MM.1S (cell line): ENCODE results near the gene UBLCP1.

Source experiments
- DNase-seq: peaks from one replicate; pipeline ENCODE4 v3.0.0-alpha.2; 2015
- H2AFZ ChIP-seq: fragments of 300-600 bp; sonication (generic); 2 replicates; pipeline ENCODE4 v1.6.0; 2016; ENCODE audit warnings: antibody characterized with exemption, low read length
- H3F3A ChIP-seq: fragments of 300-600 bp; sonication (generic); 2 replicates; pipeline ENCODE4 v1.6.1; 2016; ENCODE audit warnings: mild to moderate bottlenecking, antibody characterized with exemption, low read length, moderate library complexity, mixed read lengths; ENCODE audit not compliant: insufficient read depth
- H3K27ac ChIP-seq: fragments of 300-600 bp; sonication (generic); 2 replicates; pipeline ENCODE4 v1.5.1; 2016; ENCODE audit warnings: mild to moderate bottlenecking, low read length
- H3K27me3 ChIP-seq: fragments of 300-600 bp; sonication (generic); replicated peaks from 2 replicates; pipeline ENCODE4 v1.6.0; 2016; ENCODE audit warnings: low read length; ENCODE audit not compliant: insufficient read depth
- H3K36me3 ChIP-seq: fragments of 300-600 bp; sonication (generic); replicated peaks from 2 replicates; pipeline ENCODE4 v1.6.1; 2016; ENCODE audit warnings: mild to moderate bottlenecking, low read length, mixed read lengths; ENCODE audit not compliant: insufficient read depth
- H3K4me1 ChIP-seq: fragments of 300-600 bp; sonication (generic); 2 replicates; pipeline ENCODE4 v1.6.1; 2016; ENCODE audit warnings: low read length, mixed read lengths
- H3K4me2 ChIP-seq: fragments of 300-600 bp; sonication (generic); 2 replicates; pipeline ENCODE4 v1.6.0; 2016; ENCODE audit warnings: low read depth, low read length
- H3K4me3 ChIP-seq: fragments of 300-600 bp; sonication (generic); 2 replicates; pipeline ENCODE4 v1.5.1; 2016; ENCODE audit warnings: low read length, mixed read lengths
- H3K79me2 ChIP-seq: fragments of 300-600 bp; sonication (generic); 2 replicates; pipeline ENCODE4 v1.6.1; 2016; ENCODE audit warnings: mixed run types, low read length, mixed read lengths
- H3K9ac ChIP-seq: fragments of 300-600 bp; sonication (generic); 2 replicates; pipeline ENCODE4 v1.6.1; 2016; ENCODE audit warnings: low read length, mixed read lengths
- H3K9me2 ChIP-seq: fragments of 300-600 bp; sonication (generic); replicated peaks from 2 replicates; pipeline ENCODE4 v1.6.1; 2016; ENCODE audit warnings: mild to moderate bottlenecking, low read length, mixed read lengths; ENCODE audit not compliant: insufficient read depth
- H3K9me3 ChIP-seq: fragments of 300-600 bp; sonication (generic); replicated peaks from 2 replicates; pipeline ENCODE4 v1.6.1; 2016; ENCODE audit warnings: mild to moderate bottlenecking, low read length, mixed read lengths; ENCODE audit not compliant: insufficient read depth
- H4K20me1 ChIP-seq: fragments of 300-600 bp; sonication (generic); 2 replicates; pipeline ENCODE4 v1.6.1; 2016; ENCODE audit warnings: mild to moderate bottlenecking, low read length, moderate library complexity, mixed read lengths; ENCODE audit not compliant: insufficient read depth
- EZH2 ChIP-seq: fragments of 300-600 bp; sonication (generic); optimal IDR thresholded peaks from 2 replicates; pipeline ENCODE3; 2017; ENCODE audit warnings: low read depth, mild to moderate bottlenecking, antibody characterized with exemption, low read length, mixed read lengths
- EZH2phosphoT487 ChIP-seq: fragments of 300-600 bp; sonication (generic); IDR thresholded peaks from 2 replicates; pipeline ENCODE4 v1.6.1; 2018; ENCODE audit warnings: antibody characterized with exemption, low read length
- TF ChIP-seq, protein P1 (sequence below): fragments of 300-600 bp; sonication (generic); IDR thresholded peaks from 2 replicates; pipeline ENCODE4 v1.5.1; 2016; ENCODE audit warnings: antibody characterized with exemption, low read length, mixed read lengths

UBLCP1 gene

DNA sequence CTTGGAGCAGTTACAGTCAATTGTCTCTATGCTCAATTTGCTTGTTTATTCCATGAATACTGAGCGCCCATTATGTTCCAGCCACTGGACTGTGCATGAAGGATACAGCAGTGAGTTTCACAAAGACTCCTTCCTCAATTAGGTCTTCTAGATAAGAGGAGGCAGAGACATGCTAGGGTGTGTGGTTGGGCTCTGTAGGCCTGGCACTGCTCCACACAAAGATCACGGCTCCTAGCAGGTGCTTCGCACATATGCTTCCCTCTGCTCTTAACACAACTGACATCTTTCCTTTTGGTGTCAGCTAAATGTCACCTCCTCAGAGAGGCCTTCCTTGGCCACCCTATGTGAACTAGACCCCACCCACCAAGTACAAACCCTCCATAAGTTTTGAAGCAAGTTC, 56.3 kb downstream of the UBLCP1 start:
- Histone ChIP-seq H3K9me2 (no peaks in the 10 kb centered on the region), H2AFZ (no peak overlapping the region), H3K27me3 (no peaks in the 10 kb centered on the region), H3K79me2 (no peaks in the 10 kb centered on the region), H3K4me2 (no peak overlapping the region), H3K9me3 (no peaks in the 10 kb centered on the region), H3F3A (no peaks in the 10 kb centered on the region), H3K9ac (no peak overlapping the region), H3K36me3 (no peaks in the 10 kb centered on the region), H3K4me1 (no peaks in the 10 kb centered on the region), H3K27ac (no peak overlapping the region), H4K20me1 (no peaks in the 10 kb centered on the region), H3K4me3 (no peak overlapping the region)
- no peak for DNase-seq
- TF ChIP-seq, protein P1, sequence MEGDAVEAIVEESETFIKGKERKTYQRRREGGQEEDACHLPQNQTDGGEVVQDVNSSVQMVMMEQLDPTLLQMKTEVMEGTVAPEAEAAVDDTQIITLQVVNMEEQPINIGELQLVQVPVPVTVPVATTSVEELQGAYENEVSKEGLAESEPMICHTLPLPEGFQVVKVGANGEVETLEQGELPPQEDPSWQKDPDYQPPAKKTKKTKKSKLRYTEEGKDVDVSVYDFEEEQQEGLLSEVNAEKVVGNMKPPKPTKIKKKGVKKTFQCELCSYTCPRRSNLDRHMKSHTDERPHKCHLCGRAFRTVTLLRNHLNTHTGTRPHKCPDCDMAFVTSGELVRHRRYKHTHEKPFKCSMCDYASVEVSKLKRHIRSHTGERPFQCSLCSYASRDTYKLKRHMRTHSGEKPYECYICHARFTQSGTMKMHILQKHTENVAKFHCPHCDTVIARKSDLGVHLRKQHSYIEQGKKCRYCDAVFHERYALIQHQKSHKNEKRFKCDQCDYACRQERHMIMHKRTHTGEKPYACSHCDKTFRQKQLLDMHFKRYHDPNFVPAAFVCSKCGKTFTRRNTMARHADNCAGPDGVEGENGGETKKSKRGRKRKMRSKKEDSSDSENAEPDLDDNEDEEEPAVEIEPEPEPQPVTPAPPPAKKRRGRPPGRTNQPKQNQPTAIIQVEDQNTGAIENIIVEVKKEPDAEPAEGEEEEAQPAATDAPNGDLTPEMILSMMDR: no peak
- no peak for TF ChIP-seq EZH2
- no peak for TF ChIP-seq EZH2phosphoT487

DNA sequence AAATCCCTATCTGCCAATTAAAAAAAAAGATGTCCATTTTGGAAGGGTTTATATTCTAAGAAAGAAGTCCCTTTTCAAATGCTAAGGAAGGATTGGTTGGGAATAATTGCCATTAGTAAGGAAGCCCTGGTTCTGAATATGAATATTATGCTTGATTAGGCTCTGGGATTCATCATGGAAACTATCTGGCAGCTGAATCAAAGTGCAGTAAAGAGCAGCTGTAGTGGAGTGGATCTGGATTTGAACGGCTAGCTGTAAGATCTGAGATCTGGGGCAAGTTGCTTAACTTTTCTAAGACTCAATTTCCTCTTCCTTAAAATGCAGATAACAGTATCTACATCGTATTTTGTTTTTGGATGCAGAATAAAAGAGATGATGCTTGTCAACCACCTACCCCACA, 56.7 kb downstream of the UBLCP1 start:
- Histone ChIP-seq H3K4me2 (no peak overlapping the region), H3K4me1 (no peaks in the 10 kb centered on the region), H3F3A (no peaks in the 10 kb centered on the region), H3K27ac (no peak overlapping the region), H2AFZ (no peak overlapping the region), H3K9ac (no peak overlapping the region), H4K20me1 (no peaks in the 10 kb centered on the region), H3K27me3 (no peaks in the 10 kb centered on the region), H3K36me3 (no peaks in the 10 kb centered on the region), H3K9me2 (no peaks in the 10 kb centered on the region), H3K79me2 (no peaks in the 10 kb centered on the region), H3K4me3 (no peak overlapping the region), H3K9me3 (no peaks in the 10 kb centered on the region)
- no peak for TF ChIP-seq EZH2
- TF ChIP-seq EZH2phosphoT487: no peak
- TF ChIP-seq, protein P1: no peak
- DNase-seq: no peak

DNA sequence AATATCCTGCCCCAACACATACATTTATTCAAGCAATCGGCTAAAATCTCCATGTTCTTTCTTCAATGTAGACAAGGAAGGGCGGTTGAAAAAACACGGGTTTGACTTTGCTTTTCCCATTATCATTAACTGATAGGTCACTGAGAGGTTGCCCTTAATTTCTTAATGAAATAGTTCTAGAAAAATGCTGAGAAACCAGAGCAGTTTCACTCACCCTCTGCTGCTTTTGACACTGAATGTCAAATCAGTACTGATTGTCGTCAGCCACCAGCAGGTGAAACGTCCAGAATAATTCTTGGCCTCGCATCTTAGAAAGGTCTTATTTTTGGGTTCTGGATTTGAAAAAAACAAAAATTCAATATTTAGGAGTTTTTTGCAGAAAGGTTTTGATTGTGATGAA, 59.1 kb downstream of the UBLCP1 start:
- no peak for DNase-seq
- no peaks in the 10 kb centered on the region for H3K79me2 ChIP-seq
- H3K4me2 ChIP-seq: no peak overlapping the region
- no peak overlapping the region for H2AFZ ChIP-seq
- TF ChIP-seq EZH2phosphoT487 (no peak), EZH2 (no peak)
- TF ChIP-seq, protein P1: no peak
- H3K9me2 ChIP-seq: no peaks in the 10 kb centered on the region
- H3F3A ChIP-seq: no peaks in the 10 kb centered on the region
- H3K4me1 ChIP-seq: no peaks in the 10 kb centered on the region
- no peak overlapping the region for H3K9ac ChIP-seq
- no peaks in the 10 kb centered on the region for H4K20me1 ChIP-seq
- no peak overlapping the region for H3K4me3 ChIP-seq
- no peak overlapping the region for H3K27ac ChIP-seq
- H3K27me3 ChIP-seq: no peaks in the 10 kb centered on the region
- H3K9me3 ChIP-seq: no peaks in the 10 kb centered on the region
- H3K36me3 ChIP-seq: no peaks in the 10 kb centered on the region
